ENCODE results near the gene GAREM1.

DNA sequence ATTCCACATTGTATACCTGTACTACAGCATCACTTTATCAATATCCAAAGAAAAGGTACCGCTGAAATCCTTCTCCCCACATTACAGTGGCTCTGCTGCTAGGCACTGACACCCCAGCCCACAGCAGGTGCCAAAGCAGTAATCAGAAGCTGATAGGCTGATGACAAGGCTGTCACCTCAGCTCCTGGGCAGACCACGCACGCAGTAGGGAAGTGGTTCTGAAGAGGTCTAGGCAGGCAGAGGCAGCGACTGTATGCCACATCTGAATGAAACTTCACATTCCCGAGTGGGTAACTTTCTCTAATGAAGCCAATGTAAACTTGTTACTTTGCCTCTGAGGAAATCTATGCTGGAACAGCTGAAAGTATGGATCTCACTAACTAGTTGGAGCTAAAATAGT lies 167.9 kb downstream of the GAREM1 start:
- TF ChIP-seq, protein P1, sequence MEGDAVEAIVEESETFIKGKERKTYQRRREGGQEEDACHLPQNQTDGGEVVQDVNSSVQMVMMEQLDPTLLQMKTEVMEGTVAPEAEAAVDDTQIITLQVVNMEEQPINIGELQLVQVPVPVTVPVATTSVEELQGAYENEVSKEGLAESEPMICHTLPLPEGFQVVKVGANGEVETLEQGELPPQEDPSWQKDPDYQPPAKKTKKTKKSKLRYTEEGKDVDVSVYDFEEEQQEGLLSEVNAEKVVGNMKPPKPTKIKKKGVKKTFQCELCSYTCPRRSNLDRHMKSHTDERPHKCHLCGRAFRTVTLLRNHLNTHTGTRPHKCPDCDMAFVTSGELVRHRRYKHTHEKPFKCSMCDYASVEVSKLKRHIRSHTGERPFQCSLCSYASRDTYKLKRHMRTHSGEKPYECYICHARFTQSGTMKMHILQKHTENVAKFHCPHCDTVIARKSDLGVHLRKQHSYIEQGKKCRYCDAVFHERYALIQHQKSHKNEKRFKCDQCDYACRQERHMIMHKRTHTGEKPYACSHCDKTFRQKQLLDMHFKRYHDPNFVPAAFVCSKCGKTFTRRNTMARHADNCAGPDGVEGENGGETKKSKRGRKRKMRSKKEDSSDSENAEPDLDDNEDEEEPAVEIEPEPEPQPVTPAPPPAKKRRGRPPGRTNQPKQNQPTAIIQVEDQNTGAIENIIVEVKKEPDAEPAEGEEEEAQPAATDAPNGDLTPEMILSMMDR (IDR thresholded peaks at IDR 0.05) = no peak
- no peak for TF ChIP-seq POLR2A (IDR thresholded peaks at IDR 0.05)
